ENCODE measurements around the gene TBC1D5.
"Not testable (repeated sequence)": the region's sequence is repeated elsewhere in the genome, so short reads cannot be mapped to it uniquely, and the experiment has no call there.

Gene TBC1D5

GRCh38 chr3:17356585-17356984 lies 385.8 kb downstream of the TBC1D5 start:
- DNase-seq (ENCODE audit: low read depth in 2 of 2): no peak

GRCh38 chr3:17355591-17355990 lies 386.8 kb downstream of the TBC1D5 start:
- DNase-seq (ENCODE audit: low read depth in 2 of 2): no peak

GRCh38 chr3:17354341-17354740 lies 388.1 kb downstream of the TBC1D5 start:
- no peak for DNase-seq (ENCODE audit: low read depth in 2 of 2)

- DNase-seq (ENCODE audit: low read depth in 2 of 2): no peak
These were observed 389.8 kb downstream of the TBC1D5 start for GRCh38 chr3:17352620-17353019.

- DNase-seq (ENCODE audit: low read depth in 2 of 2): not testable (repeated sequence)
These were observed 391.2 kb downstream of the TBC1D5 start for GRCh38 chr3:17351193-17351592.

- DNase-seq (ENCODE audit: low read depth in 2 of 2): no peak
These were observed 393.3 kb downstream of the TBC1D5 start for GRCh38 chr3:17349093-17349492.

- no peak for DNase-seq (ENCODE audit: low read depth in 2 of 2)
These were observed 400.3 kb downstream of the TBC1D5 start for GRCh38 chr3:17342119-17342518.

- DNase-seq (ENCODE audit: low read depth in 2 of 2): no peak
These were observed 401.7 kb downstream of the TBC1D5 start for GRCh38 chr3:17340693-17341092.

GRCh38 chr3:17340261-17340660 lies 402.2 kb downstream of the TBC1D5 start:
- no peak for DNase-seq (ENCODE audit: low read depth in 2 of 2)

GRCh38 chr3:17339132-17339575 lies 403.3 kb downstream of the TBC1D5 start:
- no peak for DNase-seq (ENCODE audit: low read depth in 2 of 2)

- DNase-seq (ENCODE audit: low read depth in 2 of 2): no peak
These were observed 406.1 kb downstream of the TBC1D5 start for GRCh38 chr3:17336291-17336690.

- DNase-seq (ENCODE audit: low read depth in 2 of 2): no peak
These were observed 408.5 kb downstream of the TBC1D5 start for GRCh38 chr3:17333893-17334292.

- no peak for DNase-seq (ENCODE audit: low read depth in 2 of 2)
These were observed 409.0 kb downstream of the TBC1D5 start for GRCh38 chr3:17333446-17333845.

- DNase-seq (ENCODE audit: low read depth in 2 of 2): no peak
These were observed 411.8 kb downstream of the TBC1D5 start for GRCh38 chr3:17330660-17331059.

- DNase-seq (ENCODE audit: low read depth in 2 of 2): no peak
These were observed 412.5 kb downstream of the TBC1D5 start for GRCh38 chr3:17329927-17330326.

GRCh38 chr3:17322106-17322793 lies 420.2 kb downstream of the TBC1D5 start:
- no peak for DNase-seq (ENCODE audit: low read depth in 2 of 2)

- DNase-seq (ENCODE audit: low read depth in 2 of 2): no peak
These were observed 422.2 kb downstream of the TBC1D5 start for GRCh38 chr3:17320266-17320665.

GRCh38 chr3:17315897-17316296 lies 426.5 kb downstream of the TBC1D5 start:
- no peak for DNase-seq (ENCODE audit: low read depth in 2 of 2)

GRCh38 chr3:17314171-17314570 lies 428.3 kb downstream of the TBC1D5 start:
- DNase-seq (ENCODE audit: low read depth in 2 of 2): no peak

GRCh38 chr3:17313746-17314145 lies 428.7 kb downstream of the TBC1D5 start:
- no peak for DNase-seq (ENCODE audit: low read depth in 2 of 2)

GRCh38 chr3:17310983-17311382 lies 431.4 kb downstream of the TBC1D5 start:
- DNase-seq (ENCODE audit: low read depth in 2 of 2): no peak

GRCh38 chr3:17307887-17308286 lies 434.5 kb downstream of the TBC1D5 start:
- no peak for DNase-seq (ENCODE audit: low read depth in 2 of 2)

GRCh38 chr3:17307482-17307881 lies 434.9 kb downstream of the TBC1D5 start:
- no peak for DNase-seq (ENCODE audit: low read depth in 2 of 2)

GRCh38 chr3:17304969-17305368 lies 437.5 kb downstream of the TBC1D5 start:
- no peak for DNase-seq (ENCODE audit: low read depth in 2 of 2)
